ENCODE data around the gene VGLL3.

GRCh38 chr3:86982883-86983282, 8.1 kb downstream of the VGLL3 start:
- TF ChIP-seq CTCF (IDR thresholded peaks at IDR 0.05) (no peak), ZFX (IDR thresholded peaks at IDR 0.05; ENCODE audit: borderline replicate concordance) (no peak)
